HEK293T (cell line): ENCODE measurements around the gene ERC2.

Source experiments
- CTCF ChIA-PET: fragments of 350-600 bp; formaldehyde crosslinking; extraction: SDS; loops from one replicate; lab custom pipeline; 2021; ENCODE audit warnings: antibody characterized with exemption, inconsistent platforms; lab: Yijun Ruan, JAX
- POLR2A ChIA-PET: fragments of 350-600 bp; formaldehyde crosslinking; extraction: SDS; loops from one replicate; lab custom pipeline; 2020; ENCODE audit warnings: antibody characterized with exemption, inconsistent platforms; lab: Yijun Ruan, JAX
- DNase-seq: peaks from one replicate; pipeline ENCODE4 v3.0.0; 2012; ENCODE audit warnings: mixed read lengths; ENCODE audit errors: extremely low spot score
- ARNT ChIP-seq: fragments of 450-650 bp; IDR thresholded peaks from 2 replicates; pipeline ENCODE4 v1.6.1; 2017; ENCODE audit warnings: mild to moderate bottlenecking
- BHLHE40 ChIP-seq: fragments of 450-650 bp; IDR thresholded peaks from 2 replicates; pipeline ENCODE4 v1.6.1; 2016; ENCODE audit warnings: mild to moderate bottlenecking, moderate library complexity, borderline replicate concordance
- CTBP1 ChIP-seq: fragments of 450-650 bp; IDR thresholded peaks from 2 replicates; pipeline ENCODE4 v1.6.1; 2016; ENCODE audit warnings: borderline replicate concordance
- ELF4 ChIP-seq: fragments of 450-650 bp; IDR thresholded peaks from 2 replicates; pipeline ENCODE4 v1.6.1; 2017; ENCODE audit warnings: antibody characterized with exemption
- FOXA1 ChIP-seq: fragments of 450-650 bp; IDR thresholded peaks from 2 replicates; pipeline ENCODE4 v1.6.1; 2016; ENCODE audit warnings: mild to moderate bottlenecking
- FOXK2 ChIP-seq: fragments of 450-650 bp; IDR thresholded peaks from 2 replicates; pipeline ENCODE4 v1.6.1; 2016; ENCODE audit warnings: mild to moderate bottlenecking
- FOXM1 ChIP-seq: fragments of 450-650 bp; IDR thresholded peaks from 2 replicates; pipeline ENCODE4 v1.6.1; 2017; ENCODE audit warnings: mild to moderate bottlenecking, borderline replicate concordance
- HDGF ChIP-seq: fragments of 450-650 bp; IDR thresholded peaks from 2 replicates; pipeline ENCODE4 v1.6.1; 2017; ENCODE audit warnings: antibody characterized with exemption, borderline replicate concordance
- L3MBTL2 ChIP-seq: fragments of 450-650 bp; conservative IDR thresholded peaks from 2 replicates; pipeline ENCODE4 v1.6.1; 2016; ENCODE audit warnings: mild to moderate bottlenecking
- LEF1 ChIP-seq: fragments of 450-650 bp; IDR thresholded peaks from 2 replicates; pipeline ENCODE4 v1.6.1; 2017; ENCODE audit warnings: mild to moderate bottlenecking, borderline replicate concordance
- NFRKB ChIP-seq: fragments of 450-650 bp; IDR thresholded peaks from 2 replicates; pipeline ENCODE4 v1.6.1; 2016; ENCODE audit warnings: mild to moderate bottlenecking, moderate library complexity
- SP1 ChIP-seq: fragments of 450-650 bp; IDR thresholded peaks from 2 replicates; pipeline ENCODE4 v1.6.1; 2017
- SUZ12 ChIP-seq: fragments of 450-650 bp; IDR thresholded peaks from 2 replicates; pipeline ENCODE4 v1.6.1; 2016; ENCODE audit warnings: mild to moderate bottlenecking
- TARDBP ChIP-seq: fragments of 450-650 bp; IDR thresholded peaks from 2 replicates; pipeline ENCODE4 v1.6.1; 2016
- ZNF384 ChIP-seq: fragments of 450-650 bp; IDR thresholded peaks from 2 replicates; pipeline ENCODE4 v1.6.1; 2016
- TF ChIP-seq, protein P1 (sequence below): fragments of 450-650 bp; IDR thresholded peaks from 2 replicates; pipeline ENCODE4 v1.6.1; 2016

ERC2 gene

DNA sequence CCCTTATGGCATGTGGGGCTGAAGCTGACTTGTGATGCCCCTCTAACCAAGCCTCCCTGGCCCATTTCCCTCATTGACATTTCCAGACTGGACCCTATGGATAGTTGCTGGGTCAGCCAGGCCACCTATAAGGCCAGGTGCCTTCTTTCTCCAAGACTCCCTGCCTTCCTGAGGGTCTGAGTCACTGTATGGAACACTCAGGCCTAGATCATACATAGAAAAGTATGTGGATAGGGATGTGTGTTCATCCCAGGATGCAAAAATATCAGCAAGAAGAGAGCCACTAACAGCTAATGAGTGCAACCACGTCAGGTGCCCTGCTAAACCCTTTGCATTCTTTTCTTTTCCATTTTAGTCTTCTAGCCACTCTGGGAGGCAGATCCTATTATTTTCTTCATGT lies 812.7 kb downstream of the ERC2 start:
- POLR2A ChIA-PET = no interaction called here
- TF ChIP-seq BHLHE40 (no peak), SP1 (no peak), L3MBTL2 (no peak), ARNT (no peak), ELF4 (no peak), NFRKB (no peak), ZNF384 (no peak), FOXA1 (no peak), SUZ12 (no peak), TARDBP (no peak), FOXM1 (no peak), FOXK2 (no peak), LEF1 (no peak), CTBP1 (no peak), HDGF (no peak)
- TF ChIP-seq, protein P1, sequence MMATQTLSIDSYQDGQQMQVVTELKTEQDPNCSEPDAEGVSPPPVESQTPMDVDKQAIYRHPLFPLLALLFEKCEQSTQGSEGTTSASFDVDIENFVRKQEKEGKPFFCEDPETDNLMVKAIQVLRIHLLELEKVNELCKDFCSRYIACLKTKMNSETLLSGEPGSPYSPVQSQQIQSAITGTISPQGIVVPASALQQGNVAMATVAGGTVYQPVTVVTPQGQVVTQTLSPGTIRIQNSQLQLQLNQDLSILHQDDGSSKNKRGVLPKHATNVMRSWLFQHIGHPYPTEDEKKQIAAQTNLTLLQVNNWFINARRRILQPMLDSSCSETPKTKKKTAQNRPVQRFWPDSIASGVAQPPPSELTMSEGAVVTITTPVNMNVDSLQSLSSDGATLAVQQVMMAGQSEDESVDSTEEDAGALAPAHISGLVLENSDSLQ = no peak
- CTCF ChIA-PET = interaction anchor here (0.8 kb wide), 1 partner anchor 35 kb away, joined by 3 read pairs; no protein-coding TSS in a partner anchor
- DNase-seq = no peak

DNA sequence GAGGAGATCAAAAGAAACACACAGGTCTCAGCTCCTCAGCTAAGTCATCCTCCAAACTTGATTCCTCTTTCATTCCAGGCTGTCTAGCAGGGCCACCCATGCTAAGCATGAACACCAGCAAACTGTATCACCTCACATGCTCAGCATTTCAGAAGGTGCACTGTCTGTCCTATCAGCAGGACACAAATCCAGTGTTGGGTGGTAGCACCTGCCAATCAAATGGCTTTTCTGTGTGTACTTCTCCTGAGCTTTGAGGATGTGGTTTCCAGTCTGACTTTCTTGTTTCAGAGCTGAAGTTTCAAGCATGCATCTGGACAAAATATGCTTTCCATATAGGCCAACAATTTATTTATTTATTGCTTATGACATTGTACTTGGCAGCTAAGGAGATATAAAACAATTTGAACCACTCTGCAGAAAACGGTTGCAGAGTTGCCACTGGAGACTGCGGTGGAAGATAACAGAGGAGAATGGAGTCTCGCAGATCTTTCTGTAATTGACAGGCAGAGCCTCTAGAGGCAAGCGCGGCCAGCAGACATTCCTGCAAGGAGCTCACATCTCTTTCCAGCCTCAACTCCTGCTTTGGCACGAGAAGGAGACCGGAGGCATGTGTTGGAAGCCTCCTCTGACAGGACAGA lies 814.0 kb downstream of the ERC2 start:
- no peak for DNase-seq
- CTCF ChIA-PET = no interaction called here
- POLR2A ChIA-PET = no interaction called here
- no peak for TF ChIP-seq HDGF
- TF ChIP-seq, protein P1 = peak; percentile 13; the same call in 1 of the 2 replicates

DNA sequence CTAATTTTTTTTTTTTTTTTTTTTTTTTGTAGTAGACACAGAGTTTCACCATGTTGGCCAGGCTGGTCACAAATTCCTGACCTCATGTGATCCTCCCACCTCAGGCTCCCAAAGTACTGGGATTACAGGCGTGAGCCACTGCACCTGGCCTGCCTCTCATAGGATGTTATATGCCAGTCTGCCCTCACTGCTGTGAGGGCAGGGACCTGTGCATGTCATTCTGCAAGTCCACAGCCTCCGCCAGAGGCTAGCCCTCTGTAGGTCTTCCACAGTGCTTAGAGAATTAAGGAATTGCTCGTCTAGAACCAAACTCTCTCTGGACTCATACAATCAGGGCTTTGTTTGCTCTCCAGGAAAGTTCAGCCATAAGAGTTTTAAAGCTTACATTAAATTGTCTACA lies 817.3 kb downstream of the ERC2 start:
- TF ChIP-seq ELF4 (no peak), LEF1 (no peak), CTBP1 (no peak), FOXA1 (no peak), TARDBP (no peak), SP1 (no peak), FOXK2 (no peak), BHLHE40 (no peak), SUZ12 (no peak), L3MBTL2 (no peak), ZNF384 (no peak), FOXM1 (no peak), NFRKB (no peak), ARNT (no peak)
- TF ChIP-seq, protein P1 = no peak
- POLR2A ChIA-PET = no interaction called here
- CTCF ChIA-PET = no interaction called here
- no peak for DNase-seq

DNA sequence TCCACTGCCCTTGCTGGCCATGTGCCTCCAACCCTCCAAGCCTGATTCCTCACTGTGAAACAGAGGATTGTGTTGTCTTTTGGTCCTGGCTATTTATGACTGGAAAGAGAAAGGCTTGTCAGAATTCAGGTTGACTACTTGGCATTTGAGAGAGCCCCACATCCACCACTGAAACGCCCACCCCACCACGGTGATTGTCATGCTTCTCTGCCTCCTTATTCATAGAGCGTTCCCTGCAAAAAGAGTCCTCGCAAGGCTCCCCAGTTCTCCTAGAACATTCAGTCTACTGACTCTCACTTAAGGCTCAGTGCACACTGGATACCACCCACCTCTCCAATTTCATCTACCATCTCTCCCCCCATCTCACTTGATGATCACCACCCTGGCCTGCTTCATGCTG lies 818.3 kb downstream of the ERC2 start:
- POLR2A ChIA-PET = no interaction called here
- TF ChIP-seq BHLHE40 (no peak), L3MBTL2 (no peak), FOXA1 (no peak), SUZ12 (no peak), FOXK2 (no peak), HDGF (no peak), TARDBP (no peak), SP1 (no peak)
- DNase-seq = no peak
- CTCF ChIA-PET = no interaction called here

DNA sequence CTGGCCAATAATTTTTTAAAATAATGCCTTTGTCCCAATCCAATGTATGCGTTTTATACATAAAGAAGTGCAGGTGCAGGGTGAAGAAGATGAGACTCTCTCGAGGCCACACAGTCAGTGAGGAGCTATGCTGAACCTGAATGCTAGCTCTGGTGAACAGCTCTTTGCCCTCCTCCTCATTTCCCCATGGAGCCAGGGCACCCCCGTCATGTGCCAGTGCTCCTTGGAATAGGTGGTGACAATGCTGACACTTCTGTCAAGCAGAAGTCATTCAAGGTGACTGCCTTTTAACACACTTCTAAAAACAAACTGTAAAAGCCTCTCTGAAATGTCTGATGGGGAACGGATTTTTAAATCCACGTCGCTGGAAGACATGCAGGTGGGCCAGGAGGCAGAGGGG lies 818.7 kb downstream of the ERC2 start:
- TF ChIP-seq ELF4 (no peak), FOXK2 (no peak), FOXM1 (no peak), NFRKB (no peak), SUZ12 (no peak), TARDBP (no peak), LEF1 (no peak), CTBP1 (no peak), SP1 (no peak), ARNT (no peak), L3MBTL2 (no peak), ZNF384 (no peak), HDGF (no peak), FOXA1 (no peak), BHLHE40 (no peak)
- TF ChIP-seq, protein P1 = no peak
- ChIA-PET POLR2A (no interaction called here), CTCF (no interaction called here)

More for the DNA sequence above, 818.7 kb downstream of the ERC2 start:
- no peak for DNase-seq
